HG03025 (cell line): ENCODE data around the gene DAGLA.

ENCODE experiments used
- ATAC-seq: cut with Tn5 transposase; IDR thresholded peaks from one replicate; pipeline ENCODE4 v1.9.1; 2021; ENCODE audit warnings: mild to moderate bottlenecking, moderate library complexity; ENCODE audit not compliant: unreplicated experiment, low FRiP score

Gene DAGLA

GRCh38 chr11:61793083-61793828 is 113.1 kb downstream of the DAGLA start:
- ATAC-seq: no peak

- no peak for ATAC-seq
These were observed 113.6 kb downstream of the DAGLA start for GRCh38 chr11:61793829-61794204.

GRCh38 chr11:61794579-61794978 is 114.4 kb downstream of the DAGLA start:
- no peak for ATAC-seq

GRCh38 chr11:61795459-61795858 is 115.3 kb downstream of the DAGLA start:
- ATAC-seq: no peak

GRCh38 chr11:61795876-61796526 is 115.8 kb downstream of the DAGLA start:
- no peak for ATAC-seq
